Endodermal cell (in vitro differentiated cells): ENCODE results near the gene SSU72. TPM values are rescaled to one million over a fixed set of nuclear protein-coding genes. Genes with fewer than 3 reads are reported as not detected.
A peak's percentile ranks its signal among the peaks of the same experiment; 100 is the strongest.
"Not testable (repeated sequence)": the region's sequence is repeated elsewhere in the genome, so short reads cannot be mapped to it uniquely, and the experiment has no call there.

ENCODE experiments used
- DNase-seq: peaks from one replicate; pipeline ENCODE4 v3.0.0-alpha.2; 2017
- H3K27ac ChIP-seq: 2 replicates; pipeline ENCODE4 v1.5.1; 2013; ENCODE audit warnings: mild to moderate bottlenecking, low read depth, low read length, moderate library complexity
- H3K27me3 ChIP-seq: 2 replicates; pipeline ENCODE4 v1.6.1; 2013; ENCODE audit warnings: mild to moderate bottlenecking, low read length, moderate library complexity; ENCODE audit not compliant: insufficient read depth, control insufficient read depth, poor library complexity, severe bottlenecking
- H3K36me3 ChIP-seq: 2 replicates; pipeline ENCODE4 v1.7.0; 2013; ENCODE audit warnings: mild to moderate bottlenecking, low read length, moderate library complexity; ENCODE audit not compliant: control insufficient read depth, insufficient read depth
- H3K4me1 ChIP-seq: one replicate; pipeline ENCODE4 v1.7.0; 2013; ENCODE audit warnings: low read length; ENCODE audit not compliant: control insufficient read depth, insufficient read depth
- H3K4me3 ChIP-seq: 2 replicates; pipeline ENCODE4 v1.5.1; 2013; ENCODE audit warnings: mild to moderate bottlenecking, low read length, moderate library complexity
- H3K9ac ChIP-seq: 2 replicates; pipeline ENCODE4 v1.6.1; 2013; ENCODE audit warnings: mild to moderate bottlenecking, low read length, moderate library complexity; ENCODE audit not compliant: poor library complexity, severe bottlenecking; ENCODE audit errors: extremely low read depth
- H3K9me3 ChIP-seq: 2 replicates; pipeline ENCODE4 v1.6.1; 2013; ENCODE audit warnings: mild to moderate bottlenecking, low read length, moderate library complexity; ENCODE audit not compliant: control insufficient read depth
- H3K27ac Mint-ChIP-seq: 2 replicates; pipeline ENCODE4 v1.8.0; 2020; ENCODE audit warnings: mixed read lengths
- H3K27me3 Mint-ChIP-seq: 2 replicates; pipeline ENCODE4 v1.8.0; 2021; ENCODE audit warnings: mild to moderate bottlenecking, mixed read lengths; ENCODE audit not compliant: insufficient read depth
- H3K36me3 Mint-ChIP-seq: 2 replicates; pipeline ENCODE4 v1.8.0; 2020; ENCODE audit warnings: low read depth, mixed read lengths
- H3K4me1 Mint-ChIP-seq: 2 replicates; pipeline ENCODE4 v1.8.0; 2020; ENCODE audit warnings: mixed read lengths
- H3K4me3 Mint-ChIP-seq: 2 replicates; pipeline ENCODE4 v1.8.0; 2020; ENCODE audit warnings: mild to moderate bottlenecking, moderate library complexity, mixed read lengths
- H3K9me3 Mint-ChIP-seq: 2 replicates; pipeline ENCODE4 v1.8.0; 2020; ENCODE audit warnings: mild to moderate bottlenecking, mixed read lengths
- CTCF ChIP-seq: fragments of 200-600 bp; sonication (generic); conservative IDR thresholded peaks from 2 replicates; pipeline ENCODE4 v1.5.0; 2021; ENCODE audit warnings: antibody characterized with exemption, mild to moderate bottlenecking
- WGBS, 2 experiments: methylation state at CpG; one replicate each; pipeline versions ENCODE4 v1.1.5 to v1.1.7; 2013; ENCODE audit warnings: missing lambda C conversion rate in 2 of 2, mixed read lengths in 1 of 2; ENCODE audit not compliant: insufficient coverage in 1 of 2, insufficient read length in 1 of 2; 5-methylcytosine and 5-hydroxymethylcytosine counted together
- total RNA-seq, 2 donors: library from RNA; stranded (reverse); fragmentation: NEBNext Ultra II Directional in 1 of 2; extraction: Animal tissue kit (Norgen Biotek cat#: 25700) in 1 of 2; gene quantifications; 2 replicates in 1 of 2; 3 replicates in 1 of 2; pipeline ENCODE4 v1.2.1, GENCODE V29; 2021

The SSU72 gene
- total RNA-seq, 2 donors from 2014 or later = 133 to 138 TPM

GRCh38 chr1:1558591-1558990 is 16.1 kb downstream of the SSU72 start:
- TF ChIP-seq CTCF = no peak
- Histone ChIP-seq H3K9me3 (no peaks in the 10 kb centered on the region), H3K36me3 (peaks cover 51% of the 10 kb centered on the region), H3K9ac (no peak overlapping the region), H3K27me3 (no peaks in the 10 kb centered on the region), H3K27ac (no peak overlapping the region), H3K4me3 (no peak overlapping the region), H3K4me1 (no peaks in the 10 kb centered on the region)
- 91 to 100% methylated on average over 1 to 4 of the region's 4 CpGs for WGBS, 2 experiments
- no peaks in the 10 kb centered on the region for H3K9me3 Mint-ChIP-seq
- H3K27ac Mint-ChIP-seq = peak overlapping the region; percentile 40
- peaks cover 25% of the 10 kb centered on the region for H3K36me3 Mint-ChIP-seq
- H3K27me3 Mint-ChIP-seq = no peaks in the 10 kb centered on the region
- no peak overlapping the region for H3K4me3 Mint-ChIP-seq
- peaks cover 1% of the 10 kb centered on the region for H3K4me1 Mint-ChIP-seq
- DNase-seq = no peak

- peaks cover 19% of the 10 kb centered on the region for H3K36me3 Mint-ChIP-seq
- H3K9me3 Mint-ChIP-seq, H3K27me3 ChIP-seq, H3K4me1 Mint-ChIP-seq, H3K9me3 ChIP-seq, H3K9ac ChIP-seq, H3K27me3 Mint-ChIP-seq, H3K27ac ChIP-seq, H3K4me1 ChIP-seq, H3K4me3 ChIP-seq, DNase-seq, H3K4me3 Mint-ChIP-seq: not testable (repeated sequence)
- peak overlapping the region; percentile 48 for H3K27ac Mint-ChIP-seq
- 95 to 96% methylated on average over 7 of the region's 7 CpGs for WGBS, 2 experiments
- peaks cover 42% of the 10 kb centered on the region for H3K36me3 ChIP-seq
These were observed 17.0 kb downstream of the SSU72 start for GRCh38 chr1:1557688-1558087.

- H3K27me3 ChIP-seq, H3K9me3 Mint-ChIP-seq, H3K4me1 Mint-ChIP-seq, H3K27ac Mint-ChIP-seq, H3K9me3 ChIP-seq, DNase-seq, H3K9ac ChIP-seq, H3K27ac ChIP-seq, H3K4me1 ChIP-seq, H3K4me3 ChIP-seq, H3K27me3 Mint-ChIP-seq, H3K4me3 Mint-ChIP-seq: not testable (repeated sequence)
- peaks cover 34% of the 10 kb centered on the region for H3K36me3 ChIP-seq
- WGBS, 2 experiments = 93 to 97% methylated on average over 6 to 11 of the region's 11 CpGs
- H3K36me3 Mint-ChIP-seq = peaks cover 12% of the 10 kb centered on the region
These were observed 17.7 kb downstream of the SSU72 start for GRCh38 chr1:1556961-1557360.

- no peak overlapping the region for H3K27ac ChIP-seq
- no peak overlapping the region for H3K4me3 Mint-ChIP-seq
- H3K9me3 ChIP-seq = no peaks in the 10 kb centered on the region
- no peaks in the 10 kb centered on the region for H3K27me3 Mint-ChIP-seq
- H3K4me1 ChIP-seq = no peaks in the 10 kb centered on the region
- DNase-seq = no peak
- H3K36me3 Mint-ChIP-seq = peaks cover 7% of the 10 kb centered on the region
- peaks cover 1% of the 10 kb centered on the region for H3K4me1 Mint-ChIP-seq
- no peaks in the 10 kb centered on the region for H3K27me3 ChIP-seq
- H3K36me3 ChIP-seq = peaks cover 32% of the 10 kb centered on the region
- H3K9me3 Mint-ChIP-seq = no peaks in the 10 kb centered on the region
- TF ChIP-seq CTCF = no peak
- 95 to 98% methylated on average over 6 of the region's 6 CpGs for WGBS, 2 experiments
- H3K27ac Mint-ChIP-seq = no peak overlapping the region
- H3K4me3 ChIP-seq = no peak overlapping the region
- no peak overlapping the region for H3K9ac ChIP-seq
These were observed 18.2 kb downstream of the SSU72 start for GRCh38 chr1:1556505-1556904.
